ENCODE results near the gene GALNT18.

Gene GALNT18

GRCh38 chr11:11531131-11531908 lies 90.5 kb downstream of the GALNT18 start:
- no peak for DNase-seq (ENCODE audit: low spot score)

- no peak for DNase-seq (ENCODE audit: low spot score)
Observed at GRCh38 chr11:11528986-11529385, 92.8 kb downstream of the GALNT18 start.

GRCh38 chr11:11525283-11525682 lies 96.5 kb downstream of the GALNT18 start:
- DNase-seq (ENCODE audit: low spot score), result no peak

DNA sequence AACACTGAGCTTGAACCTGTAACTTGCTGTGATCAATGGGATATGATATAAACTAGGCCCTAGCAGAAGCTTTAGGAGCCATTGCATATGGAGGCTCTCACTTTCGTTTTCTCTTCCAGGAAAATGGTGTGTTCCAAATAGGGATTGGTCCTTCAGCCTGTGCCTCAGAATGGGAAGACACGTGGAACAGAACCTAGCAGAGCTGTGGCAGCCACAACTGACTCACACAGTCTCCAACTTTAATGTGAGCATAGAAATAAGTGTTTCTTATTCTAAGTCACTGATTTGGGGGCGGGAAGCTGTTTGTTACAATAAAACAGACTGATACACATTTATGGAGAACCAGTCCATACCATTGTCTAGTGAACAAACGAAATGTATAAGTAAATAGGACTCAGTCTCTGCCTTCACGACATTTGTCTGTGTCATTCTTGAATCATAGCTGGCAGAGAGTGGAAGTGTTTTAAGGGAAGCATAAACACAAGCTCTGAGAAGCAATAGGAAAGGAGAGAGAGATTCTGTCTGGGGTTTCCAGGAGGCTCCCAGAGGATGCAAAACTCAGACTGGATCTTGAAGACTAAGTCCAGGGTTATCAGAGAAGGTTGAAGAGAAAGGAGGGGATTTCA lies 97.3 kb downstream of the GALNT18 start:
- DNase-seq (ENCODE audit: low spot score), result no peak

DNA sequence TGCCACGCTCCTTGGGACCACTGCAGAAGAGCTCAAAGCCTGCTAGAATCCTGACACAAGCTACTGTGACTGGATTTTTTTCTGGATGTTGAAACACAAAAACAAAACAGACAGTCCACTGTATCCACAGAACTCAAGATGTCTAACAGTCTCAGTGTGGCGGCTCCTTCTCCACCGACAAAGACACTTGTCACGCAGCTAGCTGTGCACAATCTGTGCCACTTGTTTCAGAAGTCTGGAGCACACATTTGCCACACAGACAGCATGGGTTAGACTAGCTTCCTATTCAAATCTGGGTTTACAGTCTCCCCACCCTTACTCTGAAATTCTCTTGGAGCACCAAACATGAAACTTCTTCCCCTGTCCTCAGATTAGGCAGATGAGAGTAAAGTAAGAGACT lies 99.2 kb downstream of the GALNT18 start:
- DNase-seq (ENCODE audit: low spot score), result no peak

GRCh38 chr11:11521306-11522002 lies 100.4 kb downstream of the GALNT18 start:
- DNase-seq (ENCODE audit: low spot score), result no peak

DNA sequence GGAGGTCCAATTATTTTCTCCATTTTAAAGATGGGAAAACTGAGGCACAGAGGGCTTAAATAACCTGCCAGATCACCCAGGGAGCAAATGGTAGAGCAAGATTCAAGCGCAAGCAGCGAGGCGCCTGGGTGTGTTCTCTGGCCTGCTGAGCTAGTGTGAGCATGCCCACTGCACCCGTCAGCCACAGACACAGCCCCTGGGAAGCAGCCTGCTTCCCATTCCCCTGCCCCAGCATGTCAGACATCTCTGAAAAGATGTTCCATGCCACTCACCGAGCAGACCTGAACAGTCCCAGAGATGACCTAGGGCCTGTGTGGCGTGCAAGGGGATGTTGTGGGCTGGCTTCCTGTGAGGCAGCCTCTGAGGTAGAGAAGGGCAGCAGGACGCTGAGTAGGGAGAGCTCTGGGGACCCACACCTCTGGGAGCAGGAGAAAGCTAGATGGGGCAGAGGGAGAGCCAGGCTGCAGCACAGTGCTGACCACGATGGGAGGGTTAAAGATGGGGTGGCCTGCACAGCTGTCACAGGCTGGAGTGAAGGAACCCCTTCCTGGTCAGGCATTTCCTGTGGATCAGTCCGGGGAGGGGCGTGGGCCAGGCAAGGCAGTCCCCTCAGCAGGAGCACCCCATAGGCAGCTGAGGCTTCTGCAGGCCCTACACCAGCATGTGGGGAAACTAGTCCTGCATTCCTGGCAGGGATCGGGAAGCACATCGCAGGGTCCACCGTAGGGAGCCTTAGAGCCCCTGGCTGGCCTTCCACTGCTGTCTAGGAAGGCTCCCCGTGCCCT lies 101.4 kb downstream of the GALNT18 start:
- DNase-seq (ENCODE audit: low spot score), result no peak

DNA sequence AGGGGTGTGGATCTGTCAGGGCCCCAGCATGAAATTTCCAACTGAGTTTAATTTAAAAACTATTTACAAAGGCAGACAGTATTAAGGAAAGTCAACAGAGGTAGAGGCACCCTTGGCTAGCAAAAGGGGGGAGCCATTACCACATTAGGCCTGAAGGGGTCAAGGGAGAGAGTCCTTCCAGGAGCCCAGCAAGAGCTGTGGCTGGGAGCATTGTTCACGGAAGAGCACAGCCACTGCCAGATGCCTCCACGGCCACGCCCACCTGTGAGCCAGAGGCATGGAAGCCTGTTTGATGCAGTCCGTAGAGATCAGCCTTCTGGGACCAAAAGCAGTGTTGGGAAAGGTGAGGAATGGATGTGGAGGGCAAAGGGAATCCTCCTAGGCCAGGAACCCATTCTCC lies 102.6 kb downstream of the GALNT18 start:
- DNase-seq (ENCODE audit: low spot score), result no peak

DNA sequence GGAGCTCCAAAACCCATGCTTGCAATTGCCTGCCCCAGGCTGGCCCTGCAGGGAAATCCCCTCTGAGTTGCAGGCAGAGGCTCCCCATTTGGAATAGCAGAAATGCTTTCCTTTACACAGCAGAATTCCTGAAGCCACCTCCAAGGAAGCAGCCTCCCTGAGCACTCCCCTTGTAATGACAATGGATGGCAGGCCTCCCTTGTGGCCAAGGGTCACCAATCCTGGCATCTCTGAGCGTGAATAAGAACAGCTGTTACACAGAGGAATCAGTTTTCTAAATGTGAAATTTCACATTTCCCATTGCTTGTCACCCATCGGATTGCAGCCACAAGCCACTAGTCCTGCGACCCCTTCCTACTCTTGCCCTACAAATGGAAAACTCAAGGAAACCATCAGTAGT lies 107.6 kb downstream of the GALNT18 start:
- no peak for DNase-seq (ENCODE audit: low spot score)

- DNase-seq (ENCODE audit: low spot score), result no peak
Observed at GRCh38 chr11:11513422-11513821, 108.4 kb downstream of the GALNT18 start.

DNA sequence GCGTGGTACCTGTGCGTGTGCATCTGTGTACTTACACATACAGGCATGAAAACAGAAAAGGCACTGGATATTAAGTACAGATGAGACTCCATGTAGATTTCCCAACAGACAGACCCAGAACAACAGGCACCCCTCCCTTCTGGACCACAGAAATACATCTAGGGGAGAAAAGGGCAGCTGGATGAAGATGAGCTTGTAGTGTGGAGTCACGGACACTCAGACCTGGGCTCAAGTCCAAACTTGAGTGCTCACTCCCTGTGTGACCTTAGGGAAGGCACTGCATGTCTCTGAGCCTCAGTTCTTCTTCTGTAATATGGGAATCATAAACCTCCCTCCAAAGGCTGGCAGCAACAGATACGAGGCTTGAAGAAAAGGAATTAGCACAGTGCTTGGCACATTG lies 108.9 kb downstream of the GALNT18 start:
- no peak for DNase-seq (ENCODE audit: low spot score)

DNA sequence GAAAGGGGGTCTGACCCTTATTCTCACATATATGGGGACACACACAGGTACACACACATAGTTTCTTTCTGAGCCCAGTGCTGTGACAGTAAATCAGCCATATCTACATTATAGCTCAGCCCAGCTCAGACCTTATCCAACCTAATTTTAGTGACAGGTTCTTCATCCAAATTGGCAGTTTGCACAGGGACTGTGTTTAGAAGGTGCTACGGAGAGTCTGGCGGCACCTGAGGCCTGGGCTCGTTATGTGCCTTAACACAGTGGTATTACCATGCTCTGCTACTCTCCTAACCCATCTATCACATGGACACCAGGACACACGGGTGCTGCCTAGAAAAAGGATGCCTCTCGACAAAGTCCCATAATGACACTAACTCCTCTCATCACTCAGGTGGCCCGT lies 109.3 kb downstream of the GALNT18 start:
- DNase-seq (ENCODE audit: low spot score), result no peak

DNA sequence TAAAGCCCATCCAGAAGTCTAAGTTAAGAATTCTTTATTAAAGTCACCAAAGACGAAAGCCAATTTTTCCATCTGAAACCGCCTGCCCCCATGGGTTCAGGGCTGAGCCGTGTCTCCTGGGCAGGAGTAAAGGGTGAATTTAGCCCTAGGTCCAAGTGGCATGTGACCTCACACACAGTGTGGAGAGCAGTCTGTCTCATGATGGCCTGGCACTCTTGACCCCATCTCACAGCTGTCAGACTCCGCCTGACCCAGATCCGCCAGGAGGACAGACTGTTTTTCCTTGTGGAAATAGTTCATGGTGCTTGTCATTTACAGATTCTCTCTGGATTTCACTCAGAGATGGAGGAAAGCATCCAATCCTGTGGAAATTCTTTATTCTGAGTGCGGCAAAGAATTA lies 109.7 kb downstream of the GALNT18 start:
- DNase-seq (ENCODE audit: low spot score), result no peak

DNA sequence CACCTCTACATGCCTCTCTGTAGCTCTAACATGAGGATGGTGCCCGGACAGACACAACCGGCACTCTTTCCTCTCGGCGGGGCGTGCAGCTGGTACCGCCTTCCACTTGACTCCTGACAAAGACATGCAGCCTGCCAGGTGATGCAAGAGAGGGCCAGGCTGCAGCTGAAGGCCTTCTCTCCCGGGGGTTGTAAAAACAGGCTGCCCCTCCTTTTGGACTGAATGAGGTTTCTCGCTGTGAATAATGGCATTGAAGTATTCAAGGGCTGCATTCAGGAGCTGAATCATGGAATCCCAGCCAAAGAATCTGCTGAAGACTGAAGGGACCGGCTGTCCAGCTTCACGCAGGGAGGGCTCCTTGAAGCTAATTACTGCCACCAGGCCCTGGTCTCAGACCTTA lies 110.9 kb downstream of the GALNT18 start:
- DNase-seq (ENCODE audit: low spot score), result no peak

- no peak for DNase-seq (ENCODE audit: low spot score)
Observed at GRCh38 chr11:11505692-11506091, 116.1 kb downstream of the GALNT18 start.

GRCh38 chr11:11505190-11505589 lies 116.6 kb downstream of the GALNT18 start:
- DNase-seq (ENCODE audit: low spot score), result no peak

DNA sequence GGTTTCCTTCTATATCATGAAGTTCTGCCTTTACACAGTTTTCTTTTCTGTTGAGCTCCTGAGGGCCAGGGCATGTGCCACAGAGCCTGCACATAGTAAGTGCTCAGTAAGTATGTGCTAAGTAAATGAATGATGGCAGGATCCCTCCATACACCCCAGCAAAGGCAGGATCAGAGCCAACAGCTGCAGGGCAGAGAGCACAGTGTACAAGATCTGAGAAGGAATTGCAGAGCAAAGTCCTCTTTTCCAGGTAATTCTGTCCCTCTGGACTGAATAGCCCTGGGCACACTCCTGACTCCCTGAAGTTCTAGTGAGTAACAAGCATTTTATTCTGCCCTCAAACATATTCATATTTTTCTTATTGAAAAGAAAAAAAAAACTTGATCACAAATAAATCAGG lies 117.7 kb downstream of the GALNT18 start:
- DNase-seq (ENCODE audit: low spot score), result no peak

- no peak for DNase-seq (ENCODE audit: low spot score)
Observed at GRCh38 chr11:11502263-11502861, 119.4 kb downstream of the GALNT18 start.

DNA sequence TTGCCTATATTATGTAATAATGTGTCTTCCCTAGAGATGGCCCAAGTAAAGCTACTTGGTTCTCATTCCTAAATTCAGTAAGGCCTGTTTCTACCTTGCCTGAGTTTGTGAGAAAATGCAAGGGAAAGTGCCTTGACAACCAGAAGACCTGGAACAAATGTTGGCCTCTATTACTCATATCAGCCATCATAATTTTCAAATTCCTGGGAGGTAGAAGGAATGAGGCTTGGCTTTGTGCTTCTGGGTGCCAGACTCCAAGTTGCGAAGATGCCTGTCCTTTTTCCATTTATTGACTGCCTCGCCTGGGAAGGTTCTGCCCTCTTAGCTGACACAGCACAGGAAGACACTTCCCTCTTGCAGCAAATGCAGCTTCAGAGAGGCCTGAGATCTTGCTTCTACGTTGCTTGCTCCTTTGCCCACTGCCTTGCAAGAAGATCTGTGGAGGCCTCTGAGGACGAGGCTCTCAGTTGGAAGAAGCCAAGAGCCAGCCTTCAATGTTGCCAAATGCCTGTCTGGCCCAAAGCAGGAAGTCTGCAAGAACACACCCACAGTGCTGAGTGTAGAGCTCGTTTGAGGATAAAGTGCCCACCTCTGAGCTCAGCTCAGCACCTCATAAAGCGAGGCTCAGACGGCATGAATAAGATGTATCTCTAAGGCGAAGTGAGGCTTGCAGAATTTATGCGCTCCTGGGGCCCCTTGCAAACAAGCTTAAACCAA lies 120.1 kb downstream of the GALNT18 start:
- no peak for DNase-seq (ENCODE audit: low spot score)

DNA sequence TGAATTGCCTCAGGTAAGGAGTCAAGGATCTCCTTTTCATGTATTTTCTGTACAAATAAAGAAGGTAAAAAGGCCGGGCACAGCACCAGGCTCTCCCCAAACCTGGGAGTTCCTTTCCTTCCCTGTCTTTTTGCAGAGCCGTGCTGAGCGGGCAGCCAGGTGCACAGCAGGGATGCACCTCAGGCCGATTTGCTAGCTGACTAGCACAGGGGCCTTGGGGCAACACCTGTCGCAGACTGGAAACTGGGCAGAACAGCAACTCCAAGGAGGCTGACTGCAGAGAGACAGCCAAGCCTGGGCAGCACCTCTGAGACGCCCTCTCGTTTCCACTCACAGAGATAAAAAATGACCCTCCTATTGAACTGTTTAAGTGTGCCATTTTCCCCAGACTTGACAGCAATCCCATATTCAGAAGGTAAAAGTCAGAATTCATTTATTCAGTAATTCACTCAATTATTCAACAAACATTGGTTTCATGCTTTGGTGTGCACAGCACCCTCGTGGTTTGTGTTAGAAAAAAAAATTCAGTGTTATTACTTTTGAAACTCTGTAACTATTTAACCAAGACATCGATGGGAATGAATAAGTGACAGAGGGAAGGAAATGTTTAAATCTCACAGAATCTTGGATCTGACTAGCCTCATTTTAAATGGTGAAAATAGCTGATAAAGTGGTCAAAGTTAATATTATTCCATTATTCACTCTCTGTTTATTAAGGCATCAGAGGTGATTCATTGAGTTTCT lies 120.9 kb downstream of the GALNT18 start:
- no peak for DNase-seq (ENCODE audit: low spot score)

DNA sequence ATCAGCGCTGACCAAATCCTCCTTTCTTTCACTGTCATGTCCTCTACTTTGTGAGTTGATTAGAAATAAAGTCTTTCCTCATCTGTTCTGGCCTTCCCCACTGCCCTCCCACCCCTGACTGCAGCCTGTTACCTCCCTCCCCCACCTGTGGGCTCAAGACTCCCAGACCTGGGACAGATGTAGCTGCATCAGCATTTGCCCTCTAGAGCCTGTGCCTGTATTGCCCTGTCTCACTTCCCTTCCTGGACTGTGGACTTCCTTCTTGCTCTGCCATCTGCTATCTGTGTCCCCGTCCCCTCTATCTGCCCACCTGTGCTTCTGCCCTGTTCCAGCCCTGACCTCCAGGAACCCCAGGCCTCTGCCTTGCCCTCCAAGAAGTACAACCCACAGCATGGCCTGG lies 122.5 kb downstream of the GALNT18 start:
- no peak for DNase-seq (ENCODE audit: low spot score)
